HepG2 (cell line): ENCODE measurements around the gene ZNF22. TPM values are rescaled to one million over a fixed set of nuclear protein-coding genes. Genes with fewer than 3 reads are reported as not detected.
A peak's percentile ranks its signal among the peaks of the same experiment; 100 is the strongest.

ENCODE experiments used
- ATF2 ChIP-seq: sonication (generic); formaldehyde crosslinking; IDR thresholded peaks from 2 replicates; pipeline ENCODE4 v1.4.0; 2020; ENCODE audit warnings: missing genetic modification reagents
- CEBPB ChIP-seq: IDR thresholded peaks from 2 replicates; pipeline ENCODE4 v1.6.1; 2011; ENCODE audit warnings: low read depth, low read length, improper control_type of control experiment, borderline replicate concordance
- ETV5 ChIP-seq: IDR thresholded peaks from 2 replicates; pipeline ENCODE4 v1.6.1; 2018; ENCODE audit warnings: missing biosample characterization, missing genetic modification reagents, inconsistent platforms, borderline replicate concordance
- GABPB1 ChIP-seq: IDR thresholded peaks from 2 replicates; pipeline ENCODE4 v1.6.1; 2016; ENCODE audit warnings: mild to moderate bottlenecking, missing genetic modification reagents, moderate library complexity, missing compliant biosample characterization
- HNF4A ChIP-seq: sonication (generic); formaldehyde crosslinking; IDR thresholded peaks from 2 replicates; pipeline ENCODE4 v1.4.0; 2020; ENCODE audit warnings: missing genetic modification reagents
- IKZF4 ChIP-seq: sonication (generic); formaldehyde crosslinking; IDR thresholded peaks from 2 replicates; pipeline ENCODE4 v1.5.1; 2020; ENCODE audit warnings: borderline replicate concordance, mild to moderate bottlenecking, low read depth, missing genetic modification reagents; ENCODE audit errors: not compliant biosample characterization
- KDM5B ChIP-seq: sonication (generic); formaldehyde crosslinking; IDR thresholded peaks from 2 replicates; pipeline ENCODE4 v1.4.0; 2020; ENCODE audit warnings: missing genetic modification reagents, mild to moderate bottlenecking, borderline replicate concordance
- MBNL3 ChIP-seq: fragments of 250-450 bp; sonication (Bioruptor Pico); conservative IDR thresholded peaks from 2 replicates; pipeline ENCODE4 v1.8.0; 2022; ENCODE audit warnings: mild to moderate bottlenecking, inconsistent platforms
- NCOA2 ChIP-seq: sonication (generic); formaldehyde crosslinking; IDR thresholded peaks from 2 replicates; pipeline ENCODE4 v1.8.0; 2022; ENCODE audit warnings: inconsistent platforms
- NCOA5 ChIP-seq: sonication (generic); formaldehyde crosslinking; IDR thresholded peaks from 2 replicates; pipeline ENCODE4 v1.4.0; 2020; ENCODE audit warnings: missing genetic modification reagents
- NFE2L2 ChIP-seq: fragments of 150-350 bp; IDR thresholded peaks from 2 replicates; pipeline ENCODE4 v1.6.1; 2014; ENCODE audit warnings: low read length
- NFIC ChIP-seq: IDR thresholded peaks from 2 replicates; pipeline ENCODE4 v1.6.1; 2012; ENCODE audit warnings: mild to moderate bottlenecking, low read length, inconsistent platforms
- NFYC ChIP-seq: IDR thresholded peaks from 2 replicates; pipeline ENCODE4 v1.6.1; 2016; ENCODE audit warnings: missing genetic modification reagents, missing compliant biosample characterization
- SMAD1 ChIP-seq: sonication (generic); formaldehyde crosslinking; IDR thresholded peaks from 2 replicates; pipeline ENCODE4 v1.4.0; 2020; ENCODE audit warnings: missing genetic modification reagents, low read depth, mild to moderate bottlenecking, borderline replicate concordance
- SMAD9 ChIP-seq: sonication (generic); formaldehyde crosslinking; IDR thresholded peaks from 2 replicates; pipeline ENCODE4 v1.5.1; 2020; ENCODE audit warnings: mild to moderate bottlenecking, missing genetic modification reagents
- TFDP1 ChIP-seq: IDR thresholded peaks from 2 replicates; pipeline ENCODE4 v1.6.1; 2016; ENCODE audit warnings: missing compliant biosample characterization, missing genetic modification reagents, borderline replicate concordance
- ZKSCAN8 ChIP-seq: IDR thresholded peaks from 2 replicates; pipeline ENCODE4 v1.6.1; 2016; ENCODE audit warnings: borderline replicate concordance, missing genetic modification reagents, missing compliant biosample characterization
- ZNF546 ChIP-seq: sonication (generic); formaldehyde crosslinking; conservative IDR thresholded peaks from 2 replicates; pipeline ENCODE4 v1.8.1; 2023; ENCODE audit warnings: mild to moderate bottlenecking, missing genetic modification reagents
- ZNF879 ChIP-seq: sonication (generic); formaldehyde crosslinking; IDR thresholded peaks from 2 replicates; pipeline ENCODE4 v1.8.1; 2023; ENCODE audit warnings: missing genetic modification reagents
- polyA plus RNA-seq, 8 experiments: library from polyadenylated mRNA; depleted of rRNA in 3 of 8; stranded (reverse) in 7 of 8; unstranded in 1 of 8; fragments of >200 nt; fragmentation: Illumina TruSeq in 4 of 8; extraction: Trizol in 4 of 8; gene quantifications; 2 replicates each; pipeline versions ENCODE4 v1.2.1 to v1.2.3, GENCODE V29; 2011 to 2016; ENCODE audit warnings: low read depth in 4 of 8, missing spikeins in 1 of 8, mixed read lengths in 1 of 8; ENCODE audit not compliant: insufficient read depth in 1 of 8
- total RNA-seq, 5 experiments: library from RNA; depleted of rRNA; stranded (reverse); fragments of >200 nt; fragmentation: Illumina TruSeq; extraction: Trizol; gene quantifications; 2 replicates each; pipeline ENCODE4 v1.2.3, GENCODE V29; 2016; ENCODE audit warnings: low read depth in 1 of 5
- TF ChIP-seq, protein P1 (sequence below): sonication (generic); formaldehyde crosslinking; IDR thresholded peaks from 2 replicates; pipeline ENCODE4 v1.8.1; 2022; ENCODE audit warnings: mild to moderate bottlenecking, missing genetic modification reagents
- TF ChIP-seq, protein P2 (sequence below): sonication (generic); formaldehyde crosslinking; IDR thresholded peaks from 2 replicates; pipeline ENCODE4 v1.8.1; 2023; ENCODE audit warnings: mild to moderate bottlenecking, missing genetic modification reagents
- TF ChIP-seq, protein P3 (sequence below): sonication (generic); formaldehyde crosslinking; IDR thresholded peaks from 2 replicates; pipeline ENCODE4 v1.9.0; 2021; ENCODE audit warnings: missing genetic modification reagents, borderline replicate concordance

Gene ZNF22
- total and polyA plus RNA-seq, 2 of the 13 experiments (the other 11 are each of a cell fraction or from before 2014, with no cell fraction given): 0.40 to 1.3 TPM

- TF ChIP-seq MBNL3 (CRISPR knock-in tag) (no peak), GABPB1 (CRISPR knock-in tag) (no peak; the same call in 1 of the 2 replicates), ZNF879 (CRISPR knock-in tag) (0 out of 2 replicates have a peak, but pooled peaks have one; percentile 64), SMAD9 (no peak), ZNF546 (CRISPR knock-in tag) (no peak), ZKSCAN8 (CRISPR knock-in tag) (no peak; the same call in 1 of the 2 replicates), KDM5B (CRISPR knock-in tag) (no peak), NFYC (peak; percentile 59), ETV5 (CRISPR knock-in tag) (no peak), SMAD1 (no peak), ATF2 (CRISPR knock-in tag) (no peak), NCOA2 (CRISPR knock-in tag) (0 out of 2 replicates have a peak, but pooled peaks have one; percentile 23), NFE2L2 (no peak), CEBPB (no peak), TFDP1 (CRISPR knock-in tag) (no peak), IKZF4 (CRISPR knock-in tag) (peak; percentile 48), NCOA5 (CRISPR knock-in tag) (peak; percentile 92), NFIC (peak; percentile 62; the same call in 1 of the 2 replicates), HNF4A (CRISPR knock-in tag) (no peak)
- TF ChIP-seq, protein P1, sequence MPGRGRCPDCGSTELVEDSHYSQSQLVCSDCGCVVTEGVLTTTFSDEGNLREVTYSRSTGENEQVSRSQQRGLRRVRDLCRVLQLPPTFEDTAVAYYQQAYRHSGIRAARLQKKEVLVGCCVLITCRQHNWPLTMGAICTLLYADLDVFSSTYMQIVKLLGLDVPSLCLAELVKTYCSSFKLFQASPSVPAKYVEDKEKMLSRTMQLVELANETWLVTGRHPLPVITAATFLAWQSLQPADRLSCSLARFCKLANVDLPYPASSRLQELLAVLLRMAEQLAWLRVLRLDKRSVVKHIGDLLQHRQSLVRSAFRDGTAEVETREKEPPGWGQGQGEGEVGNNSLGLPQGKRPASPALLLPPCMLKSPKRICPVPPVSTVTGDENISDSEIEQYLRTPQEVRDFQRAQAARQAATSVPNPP (CRISPR knock-in tag): no peak
- TF ChIP-seq, protein P2, sequence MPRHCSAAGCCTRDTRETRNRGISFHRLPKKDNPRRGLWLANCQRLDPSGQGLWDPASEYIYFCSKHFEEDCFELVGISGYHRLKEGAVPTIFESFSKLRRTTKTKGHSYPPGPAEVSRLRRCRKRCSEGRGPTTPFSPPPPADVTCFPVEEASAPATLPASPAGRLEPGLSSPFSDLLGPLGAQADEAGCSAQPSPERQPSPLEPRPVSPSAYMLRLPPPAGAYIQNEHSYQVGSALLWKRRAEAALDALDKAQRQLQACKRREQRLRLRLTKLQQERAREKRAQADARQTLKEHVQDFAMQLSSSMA: no peak
- TF ChIP-seq, protein P3, sequence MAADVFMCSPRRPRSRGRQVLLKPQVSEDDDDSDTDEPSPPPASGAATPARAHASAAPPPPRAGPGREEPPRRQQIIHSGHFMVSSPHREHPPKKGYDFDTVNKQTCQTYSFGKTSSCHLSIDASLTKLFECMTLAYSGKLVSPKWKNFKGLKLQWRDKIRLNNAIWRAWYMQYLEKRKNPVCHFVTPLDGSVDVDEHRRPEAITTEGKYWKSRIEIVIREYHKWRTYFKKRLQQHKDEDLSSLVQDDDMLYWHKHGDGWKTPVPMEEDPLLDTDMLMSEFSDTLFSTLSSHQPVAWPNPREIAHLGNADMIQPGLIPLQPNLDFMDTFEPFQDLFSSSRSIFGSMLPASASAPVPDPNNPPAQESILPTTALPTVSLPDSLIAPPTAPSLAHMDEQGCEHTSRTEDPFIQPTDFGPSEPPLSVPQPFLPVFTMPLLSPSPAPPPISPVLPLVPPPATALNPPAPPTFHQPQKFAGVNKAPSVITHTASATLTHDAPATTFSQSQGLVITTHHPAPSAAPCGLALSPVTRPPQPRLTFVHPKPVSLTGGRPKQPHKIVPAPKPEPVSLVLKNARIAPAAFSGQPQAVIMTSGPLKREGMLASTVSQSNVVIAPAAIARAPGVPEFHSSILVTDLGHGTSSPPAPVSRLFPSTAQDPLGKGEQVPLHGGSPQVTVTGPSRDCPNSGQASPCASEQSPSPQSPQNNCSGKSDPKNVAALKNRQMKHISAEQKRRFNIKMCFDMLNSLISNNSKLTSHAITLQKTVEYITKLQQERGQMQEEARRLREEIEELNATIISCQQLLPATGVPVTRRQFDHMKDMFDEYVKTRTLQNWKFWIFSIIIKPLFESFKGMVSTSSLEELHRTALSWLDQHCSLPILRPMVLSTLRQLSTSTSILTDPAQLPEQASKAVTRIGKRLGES (CRISPR knock-in tag): no peak
Observed at GRCh38 chr10:44975431-44976331, 25.0 kb upstream of the ZNF22 start (continued).
